Measurements from ENCODE around the gene HOXC5. TPM values are rescaled to one million over a fixed set of nuclear protein-coding genes. Genes with fewer than 3 reads are reported as not detected.

The HOXC5 gene
- total RNA-seq, 1 experiment from 2014 or later: 3.4 TPM

DNA sequence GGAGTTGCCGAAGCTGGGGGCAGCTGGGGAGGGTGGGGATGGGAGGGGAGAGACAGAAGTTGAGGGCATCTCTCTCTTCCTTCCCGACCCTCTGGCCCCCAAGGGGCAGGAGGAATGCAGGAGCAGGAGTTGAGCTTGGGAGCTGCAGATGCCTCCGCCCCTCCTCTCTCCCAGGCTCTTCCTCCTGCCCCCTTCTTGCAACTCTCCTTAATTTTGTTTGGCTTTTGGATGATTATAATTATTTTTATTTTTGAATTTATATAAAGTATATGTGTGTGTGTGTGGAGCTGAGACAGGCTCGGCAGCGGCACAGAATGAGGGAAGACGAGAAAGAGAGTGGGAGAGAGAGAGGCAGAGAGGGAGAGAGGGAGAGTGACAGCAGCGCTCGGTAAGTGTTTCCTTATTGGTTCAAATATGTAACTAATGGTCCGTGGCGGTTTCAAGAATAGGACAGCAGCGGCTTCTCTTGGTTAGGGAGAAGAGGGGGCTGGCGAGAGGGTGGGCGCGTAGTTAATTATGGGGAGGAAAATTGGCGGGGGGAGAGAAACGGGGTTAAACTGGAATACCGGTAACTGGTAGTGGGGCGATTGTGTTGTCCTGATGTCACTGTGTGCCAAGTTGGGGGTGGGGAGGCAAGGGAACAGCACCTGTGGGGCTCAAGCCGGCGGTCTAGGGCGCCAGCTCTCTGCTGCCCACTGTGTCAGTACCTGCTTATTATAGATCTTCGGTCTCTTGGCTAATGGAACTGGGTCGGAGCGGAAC is 15.6 kb upstream of the HOXC5 start:
- Mint-ChIP-seq H3K27me3 (ENCODE audit: insufficient read depth, unreplicated experiment) (no peaks in the 10 kb centered on the region), H3K27ac (ENCODE audit: unreplicated experiment) (peak overlapping the region; percentile 83), H3K9me3 (ENCODE audit: unreplicated experiment) (no peaks in the 10 kb centered on the region), H3K4me3 (ENCODE audit: unreplicated experiment) (peak overlapping the region; percentile 98), H3K36me3 (ENCODE audit: insufficient read depth, unreplicated experiment) (peaks cover 6% of the 10 kb centered on the region), H3K4me1 (ENCODE audit: low read depth, unreplicated experiment) (peaks cover 30% of the 10 kb centered on the region)
- peak; percentile 37 to 59 for DNase-seq
- H3K4me3 ChIP-seq (ENCODE audit: low read depth, low read length): peak overlapping the region; percentile 58
- peak; percentile 8 to 19 for TF ChIP-seq CTCF (IDR thresholded peaks at IDR 0.05; ENCODE audit: insufficient read depth in 1 of 2, low read depth in 1 of 2, low read length in 1 of 2, severe bottlenecking in 1 of 2, unreplicated experiment in 1 of 2)
- H3K4me1 ChIP-seq: peaks cover 34% of the 10 kb centered on the region
- no TSS peak for BruUV-seq (replicated peaks)
- ChIA-PET CTCF (interaction anchor here (0.6 to 2.5 kb wide), 20 partner anchors 9 to 773 kb away, joined by 3 to 84 read pairs (median 6); partner anchors contain the start of genes COPZ1, HOXC10 and HOXC8), POLR2A (interaction anchor here (0.6 to 2.2 kb wide), 8 partner anchors 9 to 263 kb away, joined by 3 to 25 read pairs (median 4); partner anchors contain the start of genes CBX5, HNRNPA1, HOXC10 and HOXC4)
- H3K36me3 ChIP-seq (ENCODE audit: control insufficient read depth, insufficient read depth, low read length): no peaks in the 10 kb centered on the region; the same call in 1 of the 2 replicates
- H3K27me3 ChIP-seq (replicated peaks; ENCODE audit: control insufficient read depth, insufficient read depth, low read length): no peaks in the 10 kb centered on the region
- no peaks in the 10 kb centered on the region for H3K9me3 ChIP-seq
- intact Hi-C loops (cut with micrococcal nuclease; ENCODE audit: unreplicated experiment): loop anchor here (5.0 kb wide), 1 partner anchor 40 kb away; no protein-coding TSS in a partner anchor

GRCh38 chr12:54017878-54018467 is 14.9 kb upstream of the HOXC5 start:
- no peaks in the 10 kb centered on the region for H3K9me3 Mint-ChIP-seq (ENCODE audit: unreplicated experiment)
- no peaks in the 10 kb centered on the region for H3K9me3 ChIP-seq
- intact Hi-C loops (cut with micrococcal nuclease; ENCODE audit: unreplicated experiment): loop anchor here (5.0 kb wide), 1 partner anchor 41 kb away; no protein-coding TSS in a partner anchor
- H3K36me3 Mint-ChIP-seq (ENCODE audit: insufficient read depth, unreplicated experiment): peaks cover 6% of the 10 kb centered on the region
- H3K36me3 ChIP-seq (ENCODE audit: control insufficient read depth, insufficient read depth, low read length): no peaks in the 10 kb centered on the region
- H3K4me1 ChIP-seq: peaks cover 30% of the 10 kb centered on the region
- H3K4me1 Mint-ChIP-seq (ENCODE audit: low read depth, unreplicated experiment): peaks cover 27% of the 10 kb centered on the region
- BruUV-seq (replicated peaks): no TSS peak
- H3K4me3 Mint-ChIP-seq (ENCODE audit: unreplicated experiment): peak overlapping the region; percentile 98
- TF ChIP-seq CTCF (IDR thresholded peaks at IDR 0.05; ENCODE audit: insufficient read depth in 1 of 2, low read depth in 1 of 2, low read length in 1 of 2, severe bottlenecking in 1 of 2, unreplicated experiment in 1 of 2): no peak
- peak overlapping the region; percentile 58 for H3K4me3 ChIP-seq (ENCODE audit: low read depth, low read length)
- H3K27ac Mint-ChIP-seq (ENCODE audit: unreplicated experiment): peak overlapping the region; percentile 83
- POLR2A ChIA-PET: interaction anchor here (0.6 to 2.2 kb wide), 6 partner anchors 10 to 262 kb away, joined by 3 to 25 read pairs (median 12); partner anchors contain the start of genes CBX5, HNRNPA1, HOXC5 and HOXC8
- CTCF ChIA-PET: interaction anchor here (0.6 to 2.5 kb wide), 18 partner anchors 11 to 773 kb away, joined by 3 to 84 read pairs (median 7); partner anchors contain the start of genes HOXC10 and HOXC8
- no peaks in the 10 kb centered on the region for H3K27me3 Mint-ChIP-seq (ENCODE audit: insufficient read depth, unreplicated experiment)
- peak; percentile 87 for DNase-seq
- no peaks in the 10 kb centered on the region for H3K27me3 ChIP-seq (replicated peaks; ENCODE audit: control insufficient read depth, insufficient read depth, low read length)

- CTCF ChIA-PET: no interaction called here
- H3K36me3 ChIP-seq (ENCODE audit: control insufficient read depth, insufficient read depth, low read length): no peaks in the 10 kb centered on the region
- POLR2A ChIA-PET: no interaction called here
- no peaks in the 10 kb centered on the region for H3K27me3 ChIP-seq (replicated peaks; ENCODE audit: control insufficient read depth, insufficient read depth, low read length)
- no peak for DNase-seq
- H3K4me1 ChIP-seq: peaks cover 24% of the 10 kb centered on the region
- no peaks in the 10 kb centered on the region for H3K9me3 ChIP-seq
- no peak for TF ChIP-seq CTCF (IDR thresholded peaks at IDR 0.05; ENCODE audit: insufficient read depth in 1 of 2, low read depth in 1 of 2, low read length in 1 of 2, severe bottlenecking in 1 of 2, unreplicated experiment in 1 of 2)
- Mint-ChIP-seq H3K4me1 (ENCODE audit: low read depth, unreplicated experiment) (peaks cover 21% of the 10 kb centered on the region), H3K9me3 (ENCODE audit: unreplicated experiment) (no peaks in the 10 kb centered on the region), H3K36me3 (ENCODE audit: insufficient read depth, unreplicated experiment) (peaks cover 6% of the 10 kb centered on the region), H3K27ac (ENCODE audit: unreplicated experiment) (peak overlapping the region; percentile 83), H3K27me3 (ENCODE audit: insufficient read depth, unreplicated experiment) (no peaks in the 10 kb centered on the region), H3K4me3 (ENCODE audit: unreplicated experiment) (peak overlapping the region; percentile 98)
- peak overlapping the region; percentile 58 for H3K4me3 ChIP-seq (ENCODE audit: low read depth, low read length)
- BruUV-seq (replicated peaks): TSS peak; percentile 22
- intact Hi-C loops (cut with micrococcal nuclease; ENCODE audit: unreplicated experiment): loop anchor here (5.0 kb wide), 1 partner anchor 41 kb away; no protein-coding TSS in a partner anchor
These were observed 14.3 kb upstream of the HOXC5 start for GRCh38 chr12:54018468-54018984.

Measured in Caco-2 (cell line).